Measurements from ENCODE around the gene CRK. TPM values are rescaled to one million over a fixed set of nuclear protein-coding genes. Genes with fewer than 3 reads are reported as not detected.
A peak's percentile ranks its signal among the peaks of the same experiment; 100 is the strongest.
"Not testable (repeated sequence)": the region's sequence is repeated elsewhere in the genome, so short reads cannot be mapped to it uniquely, and the experiment has no call there.

CRK gene
- total RNA-seq, 4 donors from 2014 or later, result 72.7 to 98.4 (median 77.2) TPM

DNA sequence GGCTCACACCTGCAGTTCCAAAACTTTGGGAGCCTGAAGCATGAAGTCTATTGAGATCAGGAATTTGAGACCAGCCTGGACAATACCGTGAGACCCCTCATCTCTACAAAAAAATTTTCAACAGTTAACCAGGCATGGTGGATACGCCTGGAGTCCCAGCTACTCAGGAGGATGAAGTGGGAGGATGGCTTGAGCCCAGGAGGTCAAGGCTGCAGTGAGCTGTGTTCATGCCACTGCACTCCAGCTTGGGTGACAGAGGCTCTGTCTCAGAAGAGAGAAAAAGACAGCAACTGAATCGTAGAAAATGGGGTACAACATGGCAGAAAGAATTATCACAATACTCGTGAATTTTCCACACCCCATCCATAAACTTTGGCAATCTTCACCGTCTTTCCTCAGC is 3.2 kb downstream of the CRK start:
- 52 to 60% methylated on average over 5 of the region's 5 CpGs for WGBS, 2 donors (ENCODE audit: low coverage in 1 of 2)
- TF ChIP-seq EP300 (IDR thresholded peaks at IDR 0.05) (no peak), POLR2AphosphoS5 (IDR thresholded peaks at IDR 0.05) (no peak), POLR2A (IDR thresholded peaks at IDR 0.05) (no peak)
- TF ChIP-seq, protein P1, sequence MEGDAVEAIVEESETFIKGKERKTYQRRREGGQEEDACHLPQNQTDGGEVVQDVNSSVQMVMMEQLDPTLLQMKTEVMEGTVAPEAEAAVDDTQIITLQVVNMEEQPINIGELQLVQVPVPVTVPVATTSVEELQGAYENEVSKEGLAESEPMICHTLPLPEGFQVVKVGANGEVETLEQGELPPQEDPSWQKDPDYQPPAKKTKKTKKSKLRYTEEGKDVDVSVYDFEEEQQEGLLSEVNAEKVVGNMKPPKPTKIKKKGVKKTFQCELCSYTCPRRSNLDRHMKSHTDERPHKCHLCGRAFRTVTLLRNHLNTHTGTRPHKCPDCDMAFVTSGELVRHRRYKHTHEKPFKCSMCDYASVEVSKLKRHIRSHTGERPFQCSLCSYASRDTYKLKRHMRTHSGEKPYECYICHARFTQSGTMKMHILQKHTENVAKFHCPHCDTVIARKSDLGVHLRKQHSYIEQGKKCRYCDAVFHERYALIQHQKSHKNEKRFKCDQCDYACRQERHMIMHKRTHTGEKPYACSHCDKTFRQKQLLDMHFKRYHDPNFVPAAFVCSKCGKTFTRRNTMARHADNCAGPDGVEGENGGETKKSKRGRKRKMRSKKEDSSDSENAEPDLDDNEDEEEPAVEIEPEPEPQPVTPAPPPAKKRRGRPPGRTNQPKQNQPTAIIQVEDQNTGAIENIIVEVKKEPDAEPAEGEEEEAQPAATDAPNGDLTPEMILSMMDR (IDR thresholded peaks at IDR 0.05), result no peak
- Histone ChIP-seq H3K4me3 (no peak overlapping the region), H3K9me3 (no peaks in the 10 kb centered on the region), H3K27me3 (no peaks in the 10 kb centered on the region), H3K27ac (peak overlapping the region in 1 of 4 donors; percentile 93), H3K36me3 (peaks cover 0 to 10% of the 10 kb centered on the region in 2 donors), H3K4me1 (peaks cover 0 to 84% (median 16%) of the 10 kb centered on the region in 3 donors)
- ATAC-seq, result no peak

DNA sequence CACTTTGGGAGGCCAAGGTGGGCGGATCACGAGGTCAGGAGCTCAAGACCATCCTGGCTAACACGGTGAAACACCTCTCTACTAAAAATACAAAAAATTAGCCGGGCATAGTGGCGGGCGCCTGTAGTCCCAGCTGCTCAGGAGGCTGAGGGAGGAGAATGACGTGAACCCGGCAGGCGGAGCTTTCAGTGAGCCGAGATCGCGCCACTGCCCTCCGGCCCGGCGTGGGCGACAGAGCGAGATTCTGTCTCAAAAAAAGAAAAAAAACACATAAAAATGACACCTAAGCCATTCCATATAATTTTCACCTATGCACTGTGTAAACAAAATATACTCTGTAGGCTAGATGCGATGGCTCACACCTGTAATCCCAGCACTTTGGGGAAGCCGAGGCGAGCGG is 5.8 kb downstream of the CRK start:
- H3K27me3 ChIP-seq, H3K9me3 ChIP-seq, H3K27ac ChIP-seq, ATAC-seq, H3K4me3 ChIP-seq: not testable (repeated sequence)
- peaks cover 0 to 10% of the 10 kb centered on the region in 2 donors for H3K36me3 ChIP-seq
- H3K4me1 ChIP-seq, result peaks cover 0 to 99% (median 19%) of the 10 kb centered on the region in 3 donors
- 82 to 95% methylated on average over 7 to 15 of the region's 21 CpGs for WGBS, 2 donors (ENCODE audit: low coverage in 1 of 2)

DNA sequence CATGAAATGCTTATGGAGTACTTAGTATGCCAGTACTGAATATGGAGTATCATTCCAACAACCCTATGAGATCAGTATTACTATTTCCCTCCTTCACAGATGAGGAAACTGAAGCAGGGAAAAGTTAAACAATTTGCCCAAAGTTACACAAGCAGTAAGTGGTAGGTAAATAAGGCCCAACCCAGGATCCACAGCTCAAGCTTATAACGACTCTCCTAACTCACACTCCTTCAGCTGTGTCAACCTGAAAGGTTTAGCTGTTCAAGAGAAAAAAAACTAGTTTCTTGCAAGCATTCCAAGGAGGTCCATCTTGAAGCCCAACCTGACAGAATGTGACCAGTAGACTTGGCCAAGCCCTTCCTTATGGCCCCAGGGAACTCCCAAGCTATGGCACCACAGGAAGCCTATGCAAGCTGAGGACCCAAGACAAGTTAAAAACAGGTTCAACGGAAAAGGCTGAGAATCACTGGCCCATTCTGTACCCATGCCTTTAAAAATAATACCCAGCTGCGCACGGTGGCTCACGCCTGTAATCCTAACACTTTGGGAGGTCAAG is 6.5 kb downstream of the CRK start:
- WGBS, 2 donors (ENCODE audit: low coverage in 1 of 2), result 50 to 74% methylated on average over 1 to 5 of the region's 5 CpGs
- Histone ChIP-seq H3K27me3 (no peaks in the 10 kb centered on the region), H3K4me3 (no peak overlapping the region), H3K27ac (no peak overlapping the region), H3K36me3 (peaks cover 0 to 10% of the 10 kb centered on the region in 2 donors), H3K4me1 (peaks cover 0 to 96% (median 15%) of the 10 kb centered on the region in 3 donors), H3K9me3 (no peaks in the 10 kb centered on the region)
- ATAC-seq, result no peak
- TF ChIP-seq POLR2AphosphoS5 (IDR thresholded peaks at IDR 0.05) (no peak), POLR2A (IDR thresholded peaks at IDR 0.05) (no peak), EP300 (IDR thresholded peaks at IDR 0.05) (no peak)
- TF ChIP-seq, protein P1 (IDR thresholded peaks at IDR 0.05), result no peak

DNA sequence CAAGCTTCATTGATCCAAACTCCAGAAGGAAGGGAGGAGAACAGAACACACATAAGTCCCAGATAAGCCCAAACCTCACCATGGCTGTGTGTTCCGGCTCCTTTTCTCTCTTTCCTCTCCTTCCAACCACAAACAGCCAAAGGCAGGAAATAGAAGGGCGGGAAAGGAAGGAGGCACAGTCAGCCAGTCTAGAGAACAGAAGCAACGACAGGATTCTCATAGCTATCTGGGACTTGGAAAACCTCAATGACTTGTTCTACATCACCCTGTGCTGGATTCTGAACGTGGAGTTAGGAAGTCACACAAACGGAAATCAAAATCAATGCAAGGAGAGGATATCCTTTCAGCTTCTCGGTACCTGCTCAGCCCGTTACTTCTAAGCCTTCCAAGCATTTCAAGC is 9.0 kb downstream of the CRK start:
- WGBS, 2 donors (ENCODE audit: low coverage in 1 of 2), result 55 to 70% methylated on average over 6 of the region's 7 CpGs
- no peak overlapping the region for H3K4me3 ChIP-seq
- no peaks in the 10 kb centered on the region for H3K27me3 ChIP-seq
- peak; percentile 34 for ATAC-seq
- peaks cover 0 to 3% of the 10 kb centered on the region in 2 donors for H3K36me3 ChIP-seq
- H3K27ac ChIP-seq, result peak overlapping the region in 3 of 4 donors; percentile 10 to 48 (median 29)
- no peaks in the 10 kb centered on the region for H3K9me3 ChIP-seq
- peaks cover 0 to 72% (median 4%) of the 10 kb centered on the region in 3 donors for H3K4me1 ChIP-seq
- no peak for TF ChIP-seq EP300 (IDR thresholded peaks at IDR 0.05)
- TF ChIP-seq POLR2AphosphoS5 (IDR thresholded peaks at IDR 0.05), result no peak
- TF ChIP-seq, protein P1 (IDR thresholded peaks at IDR 0.05), result no peak
- TF ChIP-seq POLR2A (IDR thresholded peaks at IDR 0.05), result no peak

DNA sequence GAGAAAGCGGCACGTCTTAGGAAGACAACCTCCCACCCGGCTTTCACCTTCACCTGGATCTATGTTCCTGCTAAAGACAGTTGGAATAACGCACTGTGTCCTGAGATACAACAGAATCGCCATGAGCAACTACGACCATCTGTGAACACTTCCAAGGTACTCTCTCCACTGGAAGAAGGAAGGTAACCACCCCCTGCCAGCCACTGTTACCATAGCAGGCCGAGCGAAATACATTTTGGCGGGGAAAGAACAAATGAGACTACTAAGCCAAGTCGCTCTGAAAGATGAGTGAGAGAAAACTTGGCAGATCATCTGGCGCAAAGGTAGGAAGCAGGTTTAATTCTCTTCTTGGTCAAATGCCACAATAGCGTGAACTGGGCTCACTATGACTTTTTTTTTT is 9.8 kb downstream of the CRK start:
- 86 to 90% methylated on average over 8 to 12 of the region's 12 CpGs for WGBS, 2 donors (ENCODE audit: low coverage in 1 of 2)

DNA sequence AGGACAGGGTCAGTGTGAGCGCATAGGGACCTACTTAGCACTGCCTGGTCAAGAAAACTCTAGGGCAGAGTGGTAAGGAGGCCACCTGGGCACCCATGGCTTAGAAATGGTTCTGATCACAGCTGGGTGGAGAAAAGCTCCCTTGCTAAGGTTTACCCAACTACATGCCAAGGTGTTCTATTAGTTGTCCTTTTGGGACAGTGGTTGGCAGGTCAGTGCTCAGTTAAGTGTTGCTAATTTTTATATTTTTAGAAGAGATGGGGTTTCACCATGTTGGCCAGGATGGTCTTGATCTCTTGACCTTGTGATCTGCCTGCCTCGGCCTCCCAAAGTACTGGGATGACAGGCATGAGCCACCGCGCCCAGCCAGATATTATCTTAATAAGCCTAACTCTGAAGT is 10.3 kb downstream of the CRK start:
- H3K4me3 ChIP-seq, H3K27ac ChIP-seq, H3K9me3 ChIP-seq, ATAC-seq, H3K36me3 ChIP-seq, H3K27me3 ChIP-seq: not testable (repeated sequence)
- H3K4me1 ChIP-seq, result peaks cover 0 to 58% (median 4%) of the 10 kb centered on the region in 3 donors
- WGBS, 2 donors (ENCODE audit: low coverage in 1 of 2), result 100% methylated on average over 1 of the region's 4 CpGs; no CpG with 5 or more reads in 1 of the 2 donors

More for the DNA sequence above, 9.8 kb downstream of the CRK start:
- H3K27ac ChIP-seq, result no peak overlapping the region
- peaks cover 0 to 64% (median 4%) of the 10 kb centered on the region in 3 donors for H3K4me1 ChIP-seq
- H3K36me3 ChIP-seq, result no peaks in the 10 kb centered on the region
- ATAC-seq, result no peak
- no peak overlapping the region for H3K4me3 ChIP-seq
- H3K27me3 ChIP-seq, result no peaks in the 10 kb centered on the region
- TF ChIP-seq, protein P1 (IDR thresholded peaks at IDR 0.05), result no peak
- TF ChIP-seq POLR2A (IDR thresholded peaks at IDR 0.05) (no peak), EP300 (IDR thresholded peaks at IDR 0.05) (no peak), POLR2AphosphoS5 (IDR thresholded peaks at IDR 0.05) (no peak)
- H3K9me3 ChIP-seq, result no peaks in the 10 kb centered on the region

DNA sequence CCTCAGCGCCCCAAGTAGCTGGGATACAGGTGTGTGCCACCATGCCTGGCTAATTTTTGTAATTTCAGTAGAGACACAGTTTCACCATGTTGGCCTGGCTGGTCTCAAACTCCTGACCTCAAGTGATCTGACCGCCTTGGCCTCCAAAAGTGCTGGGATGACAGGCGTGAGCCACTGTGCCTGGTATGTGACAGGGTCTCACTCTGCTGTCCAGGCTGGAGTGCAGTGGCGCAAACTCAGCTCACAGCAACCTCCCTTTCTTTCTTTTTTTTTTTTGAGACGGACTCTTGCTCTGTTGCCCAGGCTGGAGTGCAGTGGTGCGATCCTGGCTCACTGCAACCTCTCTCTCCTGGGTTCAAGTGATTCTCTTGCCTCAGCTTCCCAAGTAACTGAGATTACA is 13.3 kb downstream of the CRK start:
- H3K27me3 ChIP-seq, H3K4me3 ChIP-seq, H3K9me3 ChIP-seq, ATAC-seq, H3K36me3 ChIP-seq, H3K27ac ChIP-seq: not testable (repeated sequence)
- WGBS, 2 donors (ENCODE audit: low coverage in 1 of 2), result 100% methylated on average over 5 of the region's 6 CpGs; no CpG with 5 or more reads in 1 of the 2 donors
- H3K4me1 ChIP-seq, result peaks cover 0 to 49% (median 5%) of the 10 kb centered on the region in 3 donors

Data from gastroesophageal sphincter (tissue), 4 donors.